Liver (tissue), 9 donors: ENCODE results near the gene TMEM51. TPM values are rescaled to one million over a fixed set of nuclear protein-coding genes. Genes with fewer than 3 reads are reported as not detected.

Source experiments
- DNase-seq: peaks from one replicate; pipeline ENCODE4 v3.0.0-alpha.2; 2017; ENCODE audit warnings: low spot score
- H3K27ac ChIP-seq, 2 donors: one replicate each; pipeline ENCODE4 v1.7.0; 2013; ENCODE audit warnings: inconsistent platforms in 2 of 2, low read length in 2 of 2, control low read depth in 1 of 2, low read depth in 1 of 2, mild to moderate bottlenecking in 1 of 2
- H3K27me3 ChIP-seq, 4 donors: one replicate each; pipeline versions ENCODE4 v1.6.1 to v1.7.0; 2013; ENCODE audit warnings: low read length in 3 of 4, inconsistent platforms in 1 of 4, mild to moderate bottlenecking in 1 of 4, moderate library complexity in 1 of 4; ENCODE audit not compliant: control insufficient read depth in 4 of 4, insufficient read depth in 4 of 4
- H3K36me3 ChIP-seq, 4 donors: one replicate each; pipeline versions ENCODE4 v1.6.1 to v1.7.0; 2013; ENCODE audit warnings: low read length in 3 of 4, mild to moderate bottlenecking in 3 of 4, low read depth in 1 of 4, moderate library complexity in 1 of 4; ENCODE audit not compliant: control insufficient read depth in 4 of 4, insufficient read depth in 3 of 4
- H3K4me1 ChIP-seq, 4 donors: one replicate each; pipeline versions ENCODE4 v1.6.1 to v1.7.0; 2013; ENCODE audit warnings: low read length in 3 of 4, mild to moderate bottlenecking in 3 of 4, moderate library complexity in 1 of 4; ENCODE audit not compliant: control insufficient read depth in 4 of 4, insufficient read depth in 4 of 4
- H3K4me3 ChIP-seq, 3 donors: one replicate each; pipeline versions ENCODE4 v1.6.1 to v1.7.0; 2013; ENCODE audit warnings: low read length in 3 of 3, control low read depth in 1 of 3, low read depth in 1 of 3, mild to moderate bottlenecking in 1 of 3
- H3K9ac ChIP-seq, 2 donors: one replicate each; pipeline ENCODE4 v1.7.0; 2013; ENCODE audit warnings: low read length in 2 of 2, mild to moderate bottlenecking in 2 of 2, moderate library complexity in 2 of 2, control low read depth in 1 of 2, low read depth in 1 of 2
- H3K9me3 ChIP-seq, 4 donors: one replicate each; pipeline versions ENCODE4 v1.6.1 to v1.7.0; 2013; ENCODE audit warnings: low read length in 3 of 4; ENCODE audit not compliant: control insufficient read depth in 4 of 4
- ATF3 ChIP-seq: IDR thresholded peaks from 2 replicates; pipeline ENCODE4 v1.6.1; 2016; ENCODE audit warnings: antibody characterized with exemption
- CTCF ChIP-seq: fragments of 150-350 bp; IDR thresholded peaks from 2 replicates; pipeline ENCODE4 v1.5.1; 2017; ENCODE audit warnings: improper control_type of control experiment, low read depth, low read length; ENCODE audit not compliant: missing input control
- EGR1 ChIP-seq, 2 donors: IDR thresholded peaks; 2 replicates each; pipeline ENCODE4 v1.6.1; 2016 to 2018; ENCODE audit warnings: antibody characterized with exemption in 2 of 2, low read depth in 2 of 2
- FOXA1 ChIP-seq: IDR thresholded peaks from 2 replicates; pipeline ENCODE4 v1.6.1; 2016; ENCODE audit warnings: antibody characterized with exemption
- FOXA2 ChIP-seq: IDR thresholded peaks from 2 replicates; pipeline ENCODE4 v1.6.1; 2016; ENCODE audit warnings: antibody characterized with exemption
- GABPA ChIP-seq, 2 donors: IDR thresholded peaks in 1 of 2; conservative IDR thresholded peaks in 1 of 2; 2 replicates each; pipeline ENCODE4 v1.6.1; 2016; ENCODE audit warnings: antibody characterized with exemption in 2 of 2, mild to moderate bottlenecking in 1 of 2, moderate library complexity in 1 of 2
- HNF4A ChIP-seq, 2 donors: conservative IDR thresholded peaks; 2 replicates each; pipeline ENCODE4 v1.6.1; 2016; ENCODE audit warnings: antibody characterized with exemption in 2 of 2, mild to moderate bottlenecking in 2 of 2
- HNF4G ChIP-seq: IDR thresholded peaks from 2 replicates; pipeline ENCODE4 v1.6.1; 2016; ENCODE audit warnings: antibody characterized with exemption
- JUND ChIP-seq, 2 donors: IDR thresholded peaks; 2 replicates each; pipeline ENCODE4 v1.6.1; 2016; ENCODE audit warnings: antibody characterized with exemption in 2 of 2
- MAX ChIP-seq: IDR thresholded peaks from 2 replicates; pipeline ENCODE4 v1.6.1; 2016; ENCODE audit warnings: antibody characterized with exemption
- NR2F2 ChIP-seq: IDR thresholded peaks from 2 replicates; pipeline ENCODE4 v1.6.1; 2016; ENCODE audit warnings: antibody characterized with exemption
- RAD21 ChIP-seq, 2 donors: IDR thresholded peaks; 2 replicates each; pipeline ENCODE4 v1.6.1; 2016; ENCODE audit warnings: antibody characterized with exemption in 2 of 2, mild to moderate bottlenecking in 2 of 2
- RXRA ChIP-seq, 2 donors: IDR thresholded peaks; 2 replicates each; pipeline ENCODE4 v1.6.1; 2017 to 2018; ENCODE audit warnings: antibody characterized with exemption in 2 of 2, mild to moderate bottlenecking in 1 of 2
- SP1 ChIP-seq: IDR thresholded peaks from 2 replicates; pipeline ENCODE4 v1.6.1; 2018; ENCODE audit warnings: antibody characterized with exemption, mild to moderate bottlenecking
- TAF1 ChIP-seq: conservative IDR thresholded peaks from 2 replicates; pipeline ENCODE4 v1.6.1; 2016; ENCODE audit warnings: antibody characterized with exemption, mild to moderate bottlenecking
- YY1 ChIP-seq: IDR thresholded peaks from 2 replicates; pipeline ENCODE4 v1.6.1; 2016; ENCODE audit warnings: antibody characterized with exemption, mild to moderate bottlenecking
- WGBS: extraction: QIAGEN DNeasy Blood & Tissue Kit; methylation state at CpG from one replicate; pipeline ENCODE4 v1.1.7; 2013; 5-methylcytosine and 5-hydroxymethylcytosine counted together
- polyA plus RNA-seq, 2 donors: library from polyadenylated mRNA; stranded (reverse) in 1 of 2; unstranded in 1 of 2; fragments of 200-250 nt in 1 of 2; fragments of >200 nt in 1 of 2; fragmentation: Nextera tagmentation in 1 of 2; extraction: Ambion mirVana in 1 of 2; gene quantifications; one replicate each; pipeline versions ENCODE4 v1.2.1 to v1.2.3, GENCODE V29; 2013 to 2015
- total RNA-seq, 2 donors: library from RNA; depleted of rRNA; stranded (reverse); fragments of >200 nt; gene quantifications; one replicate each; pipeline ENCODE4 v1.2.3, GENCODE V29; 2014
- TF ChIP-seq, protein P1 (sequence below): IDR thresholded peaks from 2 replicates; pipeline ENCODE4 v1.6.1; 2016; ENCODE audit warnings: antibody characterized with exemption
- TF ChIP-seq, protein P2 (sequence below): IDR thresholded peaks from 2 replicates; pipeline ENCODE4 v1.6.1; 2016; ENCODE audit warnings: antibody characterized with exemption, mild to moderate bottlenecking
- donor health status: healthy.
- donor health status: healthy.
- donor health status: healthy.
- donor health status: healthy.
- donor health status: healthy.

TMEM51 gene
- total and polyA plus RNA-seq, 4 donors, result 1.3 to 2.7 (median 1.9) TPM

DNA sequence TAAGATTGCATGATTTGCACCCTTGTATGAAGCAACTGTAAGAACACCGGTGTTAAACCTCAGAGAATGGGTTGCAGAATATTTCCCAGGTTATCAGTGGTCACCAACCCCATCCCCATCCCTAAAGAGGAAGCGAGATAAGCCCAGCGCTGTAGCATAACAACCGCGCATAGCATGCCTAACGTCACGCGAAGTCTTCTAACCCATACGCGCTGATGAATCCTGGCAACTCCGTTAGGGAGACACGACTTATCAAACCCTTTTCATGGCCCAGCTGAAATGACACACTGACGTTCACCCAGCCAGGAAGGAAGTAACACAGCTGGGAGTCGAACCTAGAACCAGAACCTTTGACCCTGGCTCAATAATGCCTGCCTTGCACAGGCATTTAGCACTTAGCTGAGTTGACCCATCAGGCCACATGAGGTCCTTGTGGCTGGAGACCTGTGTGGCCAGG lies 24.2 kb downstream of the TMEM51 start:
- TF ChIP-seq MAX (no peak), NR2F2 (peak; percentile 59), SP1 (no peak), CTCF (no peak)
- H3K36me3 ChIP-seq, result no peaks in the 10 kb centered on the region
- WGBS, result 62% methylated on average over 14 of the region's 14 CpGs
- peak overlapping the region; percentile 73 to 81 for H3K27ac ChIP-seq
- no peak for DNase-seq
- H3K27me3 ChIP-seq, result peaks cover 0 to 5% (median 0%) of the 10 kb centered on the region in 4 donors
- H3K4me3 ChIP-seq, result no peak overlapping the region
- H3K9ac ChIP-seq, result no peak overlapping the region
- H3K4me1 ChIP-seq, result peaks cover 0 to 3% (median 1%) of the 10 kb centered on the region in 4 donors
- H3K9me3 ChIP-seq, result no peaks in the 10 kb centered on the region

DNA sequence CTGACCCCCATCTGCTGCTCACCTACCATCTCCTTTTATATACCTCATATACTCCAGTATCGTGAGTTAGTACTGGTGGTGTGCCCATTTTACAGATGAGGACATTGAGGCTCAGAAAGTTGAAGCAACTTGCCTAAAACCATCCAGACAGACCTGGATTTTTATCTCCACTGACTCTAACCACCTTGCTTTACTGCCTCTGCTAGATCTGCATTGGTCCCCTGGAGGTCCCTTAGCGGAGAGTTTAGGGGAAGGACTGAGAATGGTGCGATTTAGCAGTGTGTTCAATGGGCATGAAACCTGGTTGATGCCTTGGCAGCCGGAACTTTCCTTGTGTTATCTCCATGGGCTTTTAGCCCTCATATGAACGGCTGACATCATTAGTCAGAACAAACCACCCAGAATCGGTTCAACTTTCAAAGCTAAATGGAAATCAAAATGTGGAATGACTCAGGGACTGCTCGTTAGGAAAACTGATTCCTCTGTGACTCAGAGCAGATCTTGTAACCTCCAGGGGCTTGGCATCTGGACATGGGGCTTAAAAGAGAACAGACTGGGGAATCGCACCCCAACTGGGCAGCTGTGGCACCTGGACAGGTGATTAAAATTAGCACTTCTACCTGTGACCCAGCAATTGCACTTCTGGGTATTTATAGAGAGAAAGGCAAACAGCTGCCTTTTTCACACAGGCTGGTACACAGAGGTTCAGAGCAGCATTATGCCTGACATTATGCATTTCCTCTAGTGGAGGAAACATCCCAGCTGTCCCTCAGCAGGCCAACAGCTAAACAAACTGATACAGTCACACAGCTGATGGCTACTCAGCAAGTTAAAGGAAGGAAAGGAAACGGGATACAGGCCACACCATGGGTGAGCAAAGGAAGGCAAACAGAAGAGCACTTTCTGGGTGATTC lies 25.3 kb downstream of the TMEM51 start:
- Histone ChIP-seq H3K27me3 (peaks cover 0 to 5% (median 0%) of the 10 kb centered on the region in 4 donors), H3K4me1 (peaks cover 0 to 3% (median 1%) of the 10 kb centered on the region in 4 donors), H3K9me3 (no peaks in the 10 kb centered on the region), H3K27ac (peak overlapping the region; percentile 73 to 81), H3K9ac (no peak overlapping the region), H3K4me3 (no peak overlapping the region), H3K36me3 (no peaks in the 10 kb centered on the region)
- WGBS, result 69% methylated on average over 9 of the region's 9 CpGs
- no peak for DNase-seq
- TF ChIP-seq EGR1 (IDR thresholded peaks at IDR 0.05; ENCODE audit: low read depth in 2 of 2), result no peak
- no peak for TF ChIP-seq HNF4A (conservative IDR thresholded peaks at IDR 0.05)
- TF ChIP-seq NR2F2, result peak; percentile 41
- TF ChIP-seq SP1, result peak; percentile 21
- TF ChIP-seq MAX, result no peak
- TF ChIP-seq JUND (IDR thresholded peaks at IDR 0.05), result peak; percentile 11 to 19
- no peak for TF ChIP-seq TAF1
- no peak for TF ChIP-seq GABPA (IDR thresholded peaks at IDR 0.05 in 1 of 2, conservative IDR thresholded peaks at IDR 0.05 in 1 of 2)
- no peak for TF ChIP-seq YY1
- TF ChIP-seq FOXA2, result no peak
- no peak for TF ChIP-seq CTCF
- peak in 1 of 2 donors; percentile 11 for TF ChIP-seq RAD21 (IDR thresholded peaks at IDR 0.05)
- TF ChIP-seq HNF4G, result no peak
- TF ChIP-seq RXRA (IDR thresholded peaks at IDR 0.05), result no peak
- TF ChIP-seq, protein P1, sequence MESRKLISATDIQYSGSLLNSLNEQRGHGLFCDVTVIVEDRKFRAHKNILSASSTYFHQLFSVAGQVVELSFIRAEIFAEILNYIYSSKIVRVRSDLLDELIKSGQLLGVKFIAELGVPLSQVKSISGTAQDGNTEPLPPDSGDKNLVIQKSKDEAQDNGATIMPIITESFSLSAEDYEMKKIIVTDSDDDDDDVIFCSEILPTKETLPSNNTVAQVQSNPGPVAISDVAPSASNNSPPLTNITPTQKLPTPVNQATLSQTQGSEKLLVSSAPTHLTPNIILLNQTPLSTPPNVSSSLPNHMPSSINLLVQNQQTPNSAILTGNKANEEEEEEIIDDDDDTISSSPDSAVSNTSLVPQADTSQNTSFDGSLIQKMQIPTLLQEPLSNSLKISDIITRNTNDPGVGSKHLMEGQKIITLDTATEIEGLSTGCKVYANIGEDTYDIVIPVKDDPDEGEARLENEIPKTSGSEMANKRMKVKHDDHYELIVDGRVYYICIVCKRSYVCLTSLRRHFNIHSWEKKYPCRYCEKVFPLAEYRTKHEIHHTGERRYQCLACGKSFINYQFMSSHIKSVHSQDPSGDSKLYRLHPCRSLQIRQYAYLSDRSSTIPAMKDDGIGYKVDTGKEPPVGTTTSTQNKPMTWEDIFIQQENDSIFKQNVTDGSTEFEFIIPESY, result no peak
- no peak for TF ChIP-seq FOXA1
- TF ChIP-seq ATF3, result no peak
- TF ChIP-seq, protein P2, sequence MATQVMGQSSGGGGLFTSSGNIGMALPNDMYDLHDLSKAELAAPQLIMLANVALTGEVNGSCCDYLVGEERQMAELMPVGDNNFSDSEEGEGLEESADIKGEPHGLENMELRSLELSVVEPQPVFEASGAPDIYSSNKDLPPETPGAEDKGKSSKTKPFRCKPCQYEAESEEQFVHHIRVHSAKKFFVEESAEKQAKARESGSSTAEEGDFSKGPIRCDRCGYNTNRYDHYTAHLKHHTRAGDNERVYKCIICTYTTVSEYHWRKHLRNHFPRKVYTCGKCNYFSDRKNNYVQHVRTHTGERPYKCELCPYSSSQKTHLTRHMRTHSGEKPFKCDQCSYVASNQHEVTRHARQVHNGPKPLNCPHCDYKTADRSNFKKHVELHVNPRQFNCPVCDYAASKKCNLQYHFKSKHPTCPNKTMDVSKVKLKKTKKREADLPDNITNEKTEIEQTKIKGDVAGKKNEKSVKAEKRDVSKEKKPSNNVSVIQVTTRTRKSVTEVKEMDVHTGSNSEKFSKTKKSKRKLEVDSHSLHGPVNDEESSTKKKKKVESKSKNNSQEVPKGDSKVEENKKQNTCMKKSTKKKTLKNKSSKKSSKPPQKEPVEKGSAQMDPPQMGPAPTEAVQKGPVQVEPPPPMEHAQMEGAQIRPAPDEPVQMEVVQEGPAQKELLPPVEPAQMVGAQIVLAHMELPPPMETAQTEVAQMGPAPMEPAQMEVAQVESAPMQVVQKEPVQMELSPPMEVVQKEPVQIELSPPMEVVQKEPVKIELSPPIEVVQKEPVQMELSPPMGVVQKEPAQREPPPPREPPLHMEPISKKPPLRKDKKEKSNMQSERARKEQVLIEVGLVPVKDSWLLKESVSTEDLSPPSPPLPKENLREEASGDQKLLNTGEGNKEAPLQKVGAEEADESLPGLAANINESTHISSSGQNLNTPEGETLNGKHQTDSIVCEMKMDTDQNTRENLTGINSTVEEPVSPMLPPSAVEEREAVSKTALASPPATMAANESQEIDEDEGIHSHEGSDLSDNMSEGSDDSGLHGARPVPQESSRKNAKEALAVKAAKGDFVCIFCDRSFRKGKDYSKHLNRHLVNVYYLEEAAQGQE, result no peak
